ENCODE results near the gene CSNK1G1.

GRCh38 chr15:64229129-64229724 is 126.7 kb downstream of the CSNK1G1 start:
- TF ChIP-seq GATA3 (IDR thresholded peaks at IDR 0.05; ENCODE audit: low read depth, low read length) = no peak
- TF ChIP-seq GATA2 (IDR thresholded peaks at IDR 0.05; ENCODE audit: low read depth, low read length) = no peak

Measured in SH-SY5Y (cell line).